ENCODE measurements around the gene PLXNC1. TPM values are rescaled to one million over a fixed set of nuclear protein-coding genes. Genes with fewer than 3 reads are reported as not detected.

Gene PLXNC1
- total and polyA plus RNA-seq, 9 donors = 8.2 to 33.7 (median 17.5) TPM

GRCh38 chr12:94171595-94171930 is 23.2 kb downstream of the PLXNC1 start:
- TF ChIP-seq, protein P1, sequence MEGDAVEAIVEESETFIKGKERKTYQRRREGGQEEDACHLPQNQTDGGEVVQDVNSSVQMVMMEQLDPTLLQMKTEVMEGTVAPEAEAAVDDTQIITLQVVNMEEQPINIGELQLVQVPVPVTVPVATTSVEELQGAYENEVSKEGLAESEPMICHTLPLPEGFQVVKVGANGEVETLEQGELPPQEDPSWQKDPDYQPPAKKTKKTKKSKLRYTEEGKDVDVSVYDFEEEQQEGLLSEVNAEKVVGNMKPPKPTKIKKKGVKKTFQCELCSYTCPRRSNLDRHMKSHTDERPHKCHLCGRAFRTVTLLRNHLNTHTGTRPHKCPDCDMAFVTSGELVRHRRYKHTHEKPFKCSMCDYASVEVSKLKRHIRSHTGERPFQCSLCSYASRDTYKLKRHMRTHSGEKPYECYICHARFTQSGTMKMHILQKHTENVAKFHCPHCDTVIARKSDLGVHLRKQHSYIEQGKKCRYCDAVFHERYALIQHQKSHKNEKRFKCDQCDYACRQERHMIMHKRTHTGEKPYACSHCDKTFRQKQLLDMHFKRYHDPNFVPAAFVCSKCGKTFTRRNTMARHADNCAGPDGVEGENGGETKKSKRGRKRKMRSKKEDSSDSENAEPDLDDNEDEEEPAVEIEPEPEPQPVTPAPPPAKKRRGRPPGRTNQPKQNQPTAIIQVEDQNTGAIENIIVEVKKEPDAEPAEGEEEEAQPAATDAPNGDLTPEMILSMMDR (IDR thresholded peaks at IDR 0.05) = no peak
- TF ChIP-seq POLR2A (IDR thresholded peaks at IDR 0.05) (no peak), EP300 (IDR thresholded peaks at IDR 0.05) (no peak)
- WGBS, 3 donors = 93 to 98% (median 96%) methylated on average over 5 of the region's 5 CpGs
- no peaks in the 10 kb centered on the region for H3K9me3 ChIP-seq
- no peaks in the 10 kb centered on the region for H3K36me3 ChIP-seq
- no peak overlapping the region for H3K4me3 ChIP-seq
- no peak overlapping the region for H3K27ac ChIP-seq
- intact Hi-C loops (cut with DNase I) = no loop called here
- no peaks in the 10 kb centered on the region for H3K27me3 ChIP-seq
- no peak for DNase-seq
- no peaks in the 10 kb centered on the region for H3K4me1 ChIP-seq (ENCODE audit: insufficient read depth)

DNA sequence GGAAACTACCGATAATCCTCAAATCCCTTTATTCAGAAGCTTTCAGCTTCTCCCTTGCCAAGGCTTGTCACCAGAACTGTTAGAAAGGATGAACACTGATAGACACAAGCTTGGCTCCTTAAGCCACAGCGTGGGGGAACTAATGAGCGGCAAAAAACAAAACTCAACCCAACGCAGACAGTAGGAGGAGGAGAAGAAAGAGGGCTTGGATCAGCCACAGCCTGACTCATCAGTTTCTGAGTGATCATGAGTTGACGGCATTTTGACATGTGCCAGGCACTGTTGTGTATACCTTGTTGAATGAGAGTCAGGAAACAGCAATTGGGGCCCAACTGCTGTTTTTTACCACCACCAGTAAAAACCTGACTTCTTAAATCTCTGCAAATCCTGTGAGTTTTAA is 23.7 kb downstream of the PLXNC1 start:
- DNase-seq = no peak
- 86 to 92% (median 86%) methylated on average over 5 of the region's 5 CpGs for WGBS, 3 donors

GRCh38 chr12:94172973-94173372 is 24.6 kb downstream of the PLXNC1 start:
- Histone ChIP-seq H3K9me3 (no peaks in the 10 kb centered on the region), H3K27ac (no peak overlapping the region), H3K27me3 (no peaks in the 10 kb centered on the region), H3K4me1 (ENCODE audit: insufficient read depth) (no peaks in the 10 kb centered on the region), H3K36me3 (no peaks in the 10 kb centered on the region), H3K4me3 (no peak overlapping the region)
- TF ChIP-seq POLR2A (IDR thresholded peaks at IDR 0.05) (no peak), EP300 (IDR thresholded peaks at IDR 0.05) (no peak)
- TF ChIP-seq, protein P1 (IDR thresholded peaks at IDR 0.05) = no peak
- DNase-seq = no peak
- intact Hi-C loops (cut with DNase I) = no loop called here
- 73 to 82% (median 76%) methylated on average over 9 of the region's 9 CpGs for WGBS, 3 donors

More for the DNA sequence above, 23.7 kb downstream of the PLXNC1 start:
- Histone ChIP-seq H3K27ac (no peak overlapping the region), H3K4me3 (no peak overlapping the region), H3K27me3 (no peaks in the 10 kb centered on the region), H3K4me1 (ENCODE audit: insufficient read depth) (no peaks in the 10 kb centered on the region), H3K36me3 (no peaks in the 10 kb centered on the region), H3K9me3 (no peaks in the 10 kb centered on the region)
- TF ChIP-seq EP300 (IDR thresholded peaks at IDR 0.05) = no peak
- no peak for TF ChIP-seq POLR2A (IDR thresholded peaks at IDR 0.05)
- TF ChIP-seq, protein P1 (IDR thresholded peaks at IDR 0.05) = no peak
- intact Hi-C loops (cut with DNase I) = no loop called here

DNA sequence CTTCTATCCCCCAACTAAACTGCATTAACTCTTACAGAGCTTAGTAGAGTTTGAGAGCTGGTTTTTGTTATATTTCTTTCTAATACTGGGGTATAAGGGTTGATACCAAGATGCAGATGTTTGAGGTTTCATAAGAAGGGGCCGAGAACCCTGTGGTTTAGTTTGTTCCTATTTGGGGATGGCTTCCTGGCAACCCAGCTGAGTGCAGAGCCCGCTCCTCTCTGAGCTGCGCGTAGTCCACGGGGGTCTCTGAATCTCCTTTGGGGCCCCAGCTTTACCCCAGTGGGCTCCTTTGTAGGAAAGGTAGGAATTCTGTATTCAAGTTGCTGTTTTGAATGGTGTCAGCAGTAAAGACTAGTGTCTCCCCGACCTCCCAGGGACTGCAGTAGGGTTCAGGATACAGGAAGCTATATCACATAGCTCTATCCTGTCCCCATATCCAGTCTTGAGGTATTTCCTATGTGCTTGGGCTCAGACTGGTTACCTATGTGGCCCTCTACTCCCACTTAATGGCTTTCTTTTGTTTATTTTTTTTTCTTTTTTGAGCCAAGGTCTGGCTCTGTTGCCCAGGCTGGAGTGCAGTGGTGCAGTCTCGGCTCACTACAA is 25.4 kb downstream of the PLXNC1 start:
- no peak for DNase-seq
- Histone ChIP-seq H3K9me3 (no peaks in the 10 kb centered on the region), H3K4me3 (no peak overlapping the region), H3K4me1 (ENCODE audit: insufficient read depth) (no peaks in the 10 kb centered on the region), H3K27me3 (no peaks in the 10 kb centered on the region), H3K27ac (no peak overlapping the region), H3K36me3 (no peaks in the 10 kb centered on the region)
- WGBS, 3 donors = 88 to 90% (median 90%) methylated on average over 7 of the region's 7 CpGs
- TF ChIP-seq POLR2A (IDR thresholded peaks at IDR 0.05) (no peak), EP300 (IDR thresholded peaks at IDR 0.05) (no peak)
- TF ChIP-seq, protein P1 (IDR thresholded peaks at IDR 0.05) = no peak
- intact Hi-C loops (cut with DNase I) = no loop called here
